GM19099 (cell line): ENCODE results near the gene ARSI.

Experiments
- POLR2A ChIP-seq: IDR thresholded peaks from 3 replicates; pipeline ENCODE4 v1.6.1; 2011; ENCODE audit warnings: low read depth; ENCODE audit not compliant: insufficient read length; ENCODE audit errors: extremely low read depth

The ARSI gene

DNA sequence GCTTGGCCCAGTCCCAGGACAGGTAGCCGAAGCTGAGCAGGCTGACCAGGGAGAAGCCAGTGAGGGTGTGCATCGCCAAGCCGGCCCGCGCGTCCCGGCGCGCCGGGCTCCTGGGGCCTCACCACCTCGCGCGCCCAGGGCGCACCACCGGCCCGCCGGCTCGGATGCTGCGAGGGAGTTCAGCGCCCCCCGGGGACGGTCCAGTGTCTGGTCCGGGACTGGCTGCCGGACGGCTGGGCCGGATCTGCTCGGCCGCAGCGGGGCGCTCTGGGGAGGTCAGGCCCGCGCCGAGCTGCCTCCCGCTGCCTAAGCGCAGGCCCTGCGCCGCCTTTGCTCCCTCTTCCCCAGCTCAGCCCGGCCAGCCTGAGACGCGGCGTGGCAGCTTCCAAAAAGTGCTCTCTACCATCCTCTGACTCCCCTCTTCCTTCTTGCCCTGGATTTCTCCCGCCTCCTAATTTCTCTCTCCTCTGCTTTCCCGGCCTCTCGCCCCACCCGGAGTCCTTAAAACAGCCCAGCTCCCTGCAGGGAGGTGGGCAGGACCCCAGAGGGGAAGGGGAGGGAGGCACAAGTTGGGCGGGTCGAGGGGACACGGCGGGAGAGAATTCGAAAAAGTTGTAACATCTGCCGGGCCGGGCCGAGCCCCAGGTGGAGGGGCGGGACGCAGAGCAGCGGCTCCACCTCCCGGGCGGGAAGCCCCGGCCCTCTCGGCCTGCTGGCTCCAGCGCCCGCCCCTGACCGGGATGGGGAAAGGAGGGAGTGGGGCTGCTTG, at the start of gene ARSI:
TSS of gene ARSI (minus strand) at position 605 of the 769 bp plus-strand sequence. CDS start at position 73, 532 bp downstream.
- TF ChIP-seq POLR2A: no peak

DNA sequence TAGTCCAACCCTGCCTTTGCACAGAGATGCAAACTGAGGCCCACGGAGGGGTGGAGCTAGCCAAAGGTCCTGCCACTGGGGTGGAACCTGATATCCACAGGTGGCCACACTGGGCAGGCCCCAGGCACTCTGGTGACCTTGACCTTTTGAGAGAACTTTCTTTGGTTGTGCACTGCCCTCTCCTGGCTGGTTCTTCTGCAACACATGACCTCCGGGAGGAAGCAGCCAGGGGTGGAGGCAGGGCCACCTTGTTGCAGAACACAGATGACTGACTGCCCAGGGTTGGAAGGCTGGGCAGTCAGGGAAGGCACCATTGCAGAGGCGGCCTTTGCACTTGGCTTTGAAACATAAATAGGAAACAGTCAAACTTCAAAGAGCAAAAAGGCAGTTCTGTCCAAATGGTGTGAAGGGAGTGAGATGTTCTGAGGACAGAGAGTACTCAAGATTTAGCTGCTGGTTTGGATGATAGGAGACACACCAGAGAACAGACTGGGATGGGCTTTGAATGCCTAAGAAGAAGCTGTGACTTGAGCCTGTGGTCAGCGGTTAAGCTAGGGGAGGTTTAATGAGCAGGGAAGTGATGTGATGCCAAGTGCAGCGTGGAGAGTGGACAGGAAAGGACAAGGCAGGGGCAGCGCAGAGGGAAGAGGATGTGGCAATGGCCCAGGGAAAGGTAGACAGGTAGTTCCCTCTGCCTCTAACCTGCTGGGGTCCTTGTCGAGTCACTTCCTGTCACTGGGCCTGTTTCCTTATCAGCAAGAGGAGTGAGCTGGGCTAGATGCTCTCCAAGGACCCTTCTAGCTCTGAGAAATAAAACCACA, 48.0 kb upstream of the ARSI start:
- TF ChIP-seq POLR2A: no peak

DNA sequence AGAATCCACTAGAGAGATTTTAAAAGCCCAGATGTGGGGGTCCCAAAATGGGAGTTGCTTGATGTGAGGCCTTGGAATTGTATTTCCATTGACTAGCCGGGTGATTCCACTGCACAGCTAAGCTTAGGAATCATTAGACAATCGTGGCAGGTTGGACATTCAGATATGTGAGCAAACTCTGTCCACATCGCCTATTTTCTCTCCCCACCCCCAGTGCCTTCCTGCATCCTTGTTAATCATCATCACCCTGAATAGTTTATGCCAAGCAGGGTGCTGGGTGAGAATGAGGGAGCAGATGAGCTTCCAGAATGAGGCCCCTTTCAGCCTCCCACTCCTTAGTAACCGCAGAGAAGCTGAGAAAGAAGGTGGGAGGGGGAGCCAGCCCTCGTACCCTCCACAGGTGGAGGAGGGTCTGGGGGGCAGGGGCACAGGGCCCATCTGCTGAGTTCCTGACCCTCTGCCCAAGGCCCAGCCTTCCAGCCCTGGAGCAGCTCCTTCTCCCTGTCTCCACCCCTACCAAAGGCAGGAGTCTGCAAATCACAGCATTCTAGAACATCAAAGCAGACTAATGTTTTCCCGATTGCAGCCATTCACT, 47.1 kb upstream of the ARSI start:
- TF ChIP-seq POLR2A: no peak

DNA sequence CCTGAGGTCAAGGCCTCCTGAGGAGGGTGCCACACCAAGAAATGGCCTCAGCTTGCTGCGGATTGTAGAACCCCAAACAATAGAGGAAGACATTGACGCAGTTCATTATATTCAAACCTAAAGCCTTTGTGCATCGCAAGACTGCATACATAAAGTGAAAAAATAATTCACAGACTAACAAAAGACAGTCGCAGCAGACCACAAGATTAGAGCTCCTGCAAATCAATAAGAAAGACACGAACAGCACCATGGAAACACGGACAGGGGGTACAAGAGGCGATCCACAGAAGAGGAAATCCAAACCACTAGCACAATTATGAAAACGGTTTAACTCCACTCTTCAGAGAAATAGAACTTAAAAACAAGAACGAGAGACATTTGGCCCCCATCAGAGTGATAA, 44.7 kb upstream of the ARSI start:
- no peak for TF ChIP-seq POLR2A

DNA sequence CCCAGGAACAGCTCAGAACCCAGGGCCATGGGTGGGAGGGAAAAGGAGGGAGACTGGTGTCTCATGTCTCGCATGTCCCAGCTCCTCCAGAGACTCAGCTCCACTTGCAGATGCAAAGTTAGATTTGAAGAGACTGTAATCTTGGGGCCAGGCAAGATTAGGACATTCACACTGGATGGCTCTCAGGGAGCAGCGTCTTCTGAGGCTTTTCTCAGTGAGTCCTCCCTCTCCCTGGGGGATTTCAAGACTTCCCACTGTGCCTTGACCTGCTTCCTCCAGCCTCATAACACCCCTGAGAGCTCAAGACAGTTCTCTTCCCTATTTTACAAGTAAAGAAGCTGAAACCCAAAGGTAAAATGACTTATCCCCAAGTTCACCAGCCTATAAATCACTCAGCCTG, 44.3 kb upstream of the ARSI start:
- no peak for TF ChIP-seq POLR2A

DNA sequence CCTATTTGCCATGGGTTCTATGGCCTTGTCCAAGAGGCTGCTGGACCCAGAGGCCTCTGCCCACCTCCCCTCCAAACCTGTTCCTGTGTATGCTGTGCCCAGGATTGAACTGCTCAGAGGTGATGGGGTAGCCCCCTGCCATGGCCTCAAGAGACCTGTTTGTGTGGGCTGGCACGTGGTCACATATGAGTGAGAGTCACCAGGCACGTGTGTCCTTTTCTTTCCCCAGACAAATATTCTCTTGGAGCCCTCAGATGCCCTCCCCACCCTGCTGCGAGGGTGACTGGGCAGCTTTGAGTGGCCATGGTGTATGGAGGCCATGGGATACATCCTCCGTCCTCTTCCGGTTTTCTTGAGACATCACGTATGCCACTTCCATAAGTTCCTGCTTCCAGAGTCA, 43.9 kb upstream of the ARSI start:
- TF ChIP-seq POLR2A: no peak

DNA sequence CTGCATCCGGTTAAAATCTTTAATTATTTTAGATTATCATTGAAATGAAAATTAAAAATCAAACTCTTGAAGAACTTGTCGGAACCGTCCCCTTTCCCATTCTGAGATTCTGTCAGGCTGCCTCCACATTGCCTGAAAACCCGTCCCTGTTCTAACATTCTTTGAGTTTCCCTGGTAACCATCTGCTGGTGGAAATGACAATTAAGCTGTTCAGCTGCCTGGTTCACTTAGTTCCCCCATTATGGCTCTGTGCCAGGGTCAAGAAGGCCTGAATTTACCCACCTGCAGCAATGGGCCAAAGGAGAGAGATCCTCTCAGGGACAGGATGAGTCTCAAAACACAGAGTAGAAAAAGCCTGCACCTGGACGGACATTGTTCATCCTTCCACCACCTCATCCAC, 43.0 kb upstream of the ARSI start:
- TF ChIP-seq POLR2A: no peak

DNA sequence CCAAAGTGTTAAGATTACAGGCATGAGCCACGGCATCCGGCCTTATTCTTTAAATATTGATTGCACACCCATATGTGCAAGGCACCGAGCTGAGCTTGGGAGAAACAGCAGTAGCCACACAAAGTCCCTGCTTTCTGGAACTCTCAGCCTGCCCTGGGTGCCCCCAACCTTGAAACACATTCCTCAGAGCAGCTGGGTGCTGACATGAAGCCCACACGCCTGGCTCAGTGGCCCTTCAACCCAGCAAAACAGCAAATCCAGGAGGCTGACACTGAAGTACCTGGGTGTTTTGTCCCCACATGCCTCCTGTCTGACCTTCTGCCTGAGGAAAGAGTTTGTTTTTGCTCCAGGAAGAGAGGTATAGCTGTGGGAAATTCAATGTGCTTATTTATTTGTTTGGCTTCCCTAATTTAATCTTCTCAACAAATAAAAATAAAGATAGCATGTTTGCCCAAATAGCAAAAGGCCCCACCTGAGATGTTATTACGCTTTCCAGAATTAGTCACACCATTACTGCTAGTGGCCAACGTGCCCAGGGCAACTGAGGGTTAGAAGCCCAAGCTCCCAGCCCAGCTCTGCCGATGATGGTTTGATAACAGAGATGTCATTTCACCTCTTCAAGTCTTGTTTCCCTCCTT, 41.4 kb upstream of the ARSI start:
- no peak for TF ChIP-seq POLR2A

DNA sequence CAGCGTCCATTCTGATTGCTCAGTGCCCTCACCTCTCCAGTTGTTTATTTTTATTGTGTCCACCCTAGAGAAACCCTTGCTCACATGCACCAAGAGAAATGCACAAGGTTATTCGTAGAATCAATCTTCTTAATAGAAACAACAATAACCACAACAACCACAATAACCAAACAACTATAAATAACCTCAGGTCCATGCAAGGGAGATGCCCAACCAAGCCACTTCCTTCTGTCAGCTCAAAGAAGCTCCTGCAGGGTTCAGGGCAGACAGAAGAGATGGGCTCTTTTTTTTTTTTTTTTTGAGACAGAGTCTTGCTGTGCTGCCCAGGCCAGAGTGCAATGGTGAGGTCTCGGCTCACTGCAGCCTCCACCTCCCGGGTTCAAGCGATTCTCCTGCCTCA, 39.9 kb upstream of the ARSI start:
- no peak for TF ChIP-seq POLR2A

DNA sequence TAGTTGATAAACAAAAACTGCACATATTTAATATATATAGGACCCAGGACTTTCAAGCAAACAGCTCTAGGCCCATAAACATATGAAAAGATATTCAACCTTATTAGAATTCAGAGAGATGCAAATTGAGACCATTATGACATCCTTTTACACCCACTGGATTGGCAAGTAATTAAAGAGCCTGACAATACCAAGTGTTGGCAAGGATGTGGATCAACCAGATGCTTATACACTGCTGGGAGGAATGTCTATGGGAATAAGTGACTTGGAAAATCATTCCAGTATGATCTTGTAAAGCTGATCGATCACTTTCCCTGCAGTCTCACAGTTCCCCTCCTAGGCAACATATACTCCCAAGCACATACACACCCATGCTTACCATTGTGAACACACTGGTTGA, 39.3 kb upstream of the ARSI start:
- TF ChIP-seq POLR2A: no peak

DNA sequence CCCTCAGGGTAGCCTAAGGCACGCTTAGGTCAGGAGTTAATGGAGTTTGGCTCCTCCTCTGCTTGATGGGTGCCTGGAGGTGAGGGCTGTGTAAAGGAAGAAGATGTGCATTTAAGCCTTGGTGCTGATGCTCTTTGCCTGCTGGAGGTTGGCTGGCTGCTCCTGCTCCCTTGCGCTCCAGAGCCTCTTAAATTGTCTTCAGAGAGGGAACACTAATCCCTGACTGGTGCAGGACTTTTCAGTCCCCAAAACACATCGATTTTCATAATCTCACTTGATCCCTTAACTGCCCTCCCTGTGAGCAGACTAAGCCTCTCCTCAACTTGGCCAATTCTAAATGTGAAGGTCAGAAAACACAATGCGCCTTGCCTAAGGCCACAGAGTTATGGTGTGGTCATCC, 38.6 kb upstream of the ARSI start:
- no peak for TF ChIP-seq POLR2A

DNA sequence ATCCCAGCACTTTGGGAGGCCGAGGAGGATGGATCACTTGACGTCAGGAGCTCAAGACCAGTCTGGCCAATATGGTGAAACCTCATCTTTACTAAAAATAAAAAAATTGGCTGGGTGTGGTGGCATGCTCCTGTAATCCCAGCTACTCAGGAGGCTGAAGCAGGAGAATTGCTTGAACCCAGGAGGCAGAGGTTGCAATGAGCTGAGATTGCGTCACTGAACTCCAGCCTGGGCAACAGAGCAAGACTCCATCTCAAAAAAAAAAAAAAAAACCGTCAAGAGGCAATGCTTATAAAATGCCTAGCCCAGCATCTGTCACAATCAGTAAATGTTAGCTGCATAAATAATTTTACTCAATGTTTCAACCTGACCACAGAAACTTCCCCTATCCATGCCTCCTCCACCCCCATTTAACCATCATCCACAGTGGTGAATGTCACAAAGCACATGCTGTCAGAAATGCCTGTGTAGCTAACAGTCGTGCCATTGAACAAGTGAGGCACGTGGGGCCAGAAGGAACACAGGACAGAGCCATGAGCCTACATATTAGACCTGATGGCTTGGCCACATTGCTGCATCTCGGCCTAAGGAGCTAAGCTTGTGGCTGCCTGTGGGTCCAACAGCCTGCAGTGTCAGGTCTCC, 38.0 kb upstream of the ARSI start:
- no peak for TF ChIP-seq POLR2A

DNA sequence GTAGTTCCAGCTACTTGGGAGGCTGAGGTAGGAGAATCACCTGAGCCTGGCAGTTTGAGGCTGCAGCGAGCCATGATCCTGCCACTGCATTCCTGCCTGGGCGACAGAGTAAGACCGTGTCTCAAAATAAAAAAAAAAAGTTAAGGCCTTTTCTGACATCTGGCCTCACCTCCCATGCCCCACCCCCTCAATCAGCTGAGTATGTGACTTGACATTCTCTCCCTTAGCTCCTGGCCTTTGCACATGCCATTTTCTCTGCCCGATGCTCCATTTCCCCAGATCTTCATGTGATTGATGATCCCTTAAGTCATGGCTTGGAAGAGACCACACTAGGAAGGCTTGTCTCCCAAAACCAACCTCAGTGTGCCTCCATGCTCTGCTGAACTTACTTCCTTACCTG, 37.1 kb upstream of the ARSI start:
- no peak for TF ChIP-seq POLR2A

DNA sequence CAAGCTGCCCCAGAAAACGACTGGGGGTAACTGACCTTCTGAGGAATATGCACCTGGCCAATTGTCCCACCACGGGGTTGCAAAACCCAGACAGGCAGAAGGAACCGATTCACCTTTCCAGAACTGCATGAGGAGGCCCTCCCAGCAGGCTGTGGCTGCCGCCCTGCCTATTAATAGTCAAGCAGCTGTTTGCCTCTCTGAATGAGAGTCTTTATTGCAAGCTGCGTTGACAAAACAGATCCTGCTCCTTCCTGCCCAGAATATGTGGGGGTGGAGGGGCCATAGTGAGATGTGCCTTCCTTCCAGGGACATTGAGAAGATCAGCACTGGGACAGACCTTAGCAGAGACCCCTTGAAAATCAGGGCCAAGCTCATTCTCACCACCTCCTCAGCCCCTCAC, 36.5 kb upstream of the ARSI start:
- TF ChIP-seq POLR2A: no peak

DNA sequence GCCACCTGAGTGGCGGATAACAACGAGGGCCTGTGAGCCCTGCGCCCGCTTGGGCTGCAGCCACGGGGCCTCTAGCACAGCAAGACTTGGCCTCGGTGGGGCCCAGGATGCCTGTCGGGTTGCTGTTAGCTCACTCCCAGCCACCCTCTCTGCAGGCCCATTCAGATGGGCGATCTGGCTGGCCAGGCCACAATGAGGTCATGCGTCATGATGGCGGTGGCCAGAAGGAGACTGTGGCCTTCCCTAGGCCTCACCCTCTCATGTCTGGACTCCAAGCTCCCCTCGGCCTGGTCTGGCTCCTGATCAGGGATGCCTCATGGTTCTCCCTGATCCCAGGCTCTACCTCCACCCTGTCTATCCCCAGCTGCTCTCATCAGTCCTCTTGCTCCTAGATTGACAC, 35.8 kb upstream of the ARSI start:
- TF ChIP-seq POLR2A: no peak
